GM12878 (cell line): ENCODE results near the gene LINGO1. TPM values are rescaled to one million over a fixed set of nuclear protein-coding genes. Genes with fewer than 3 reads are reported as not detected.

Experiments
- ATAC-seq: fragments of 200-7000 bp; cut with Tn5 transposase; 3 replicates; pipeline ENCODE4 v1.9.1; 2020; ENCODE audit warnings: mild to moderate bottlenecking, moderate library complexity
- BruUV-seq: library from RNA; stranded (reverse); fragments of 400-500 nt; replicated peaks from 2 replicates; lab custom pipeline; 2021; lab: Mats Ljungman, UMichigan
- CTCF ChIA-PET: fragments of 300-600 bp; sonication (Branson Sonifier 250); formaldehyde crosslinking; extraction: SDS; loops from one replicate; lab custom pipeline; 2021; ENCODE audit warnings: inconsistent platforms; lab: Yijun Ruan, JAX
- POLR2A ChIA-PET: fragments of 350-600 bp; formaldehyde crosslinking; extraction: SDS; loops from one replicate; lab custom pipeline; 2021; ENCODE audit warnings: inconsistent platforms; lab: Charles Lee
- RAD21 ChIA-PET: fragments of 300-600 bp; sonication (Branson Sonifier 250); formaldehyde crosslinking; loops from one replicate; lab custom pipeline; 2023; ENCODE audit warnings: antibody characterized with exemption; ENCODE audit not compliant: unreplicated experiment; lab: Charles Lee
- SMC1A ChIA-PET: fragments of 300-600 bp; sonication (Branson Sonifier 250); formaldehyde crosslinking; loops from one replicate; lab custom pipeline; 2023; ENCODE audit not compliant: unreplicated experiment, uncharacterized antibody; lab: Charles Lee
- DNase-seq: peaks from one replicate; pipeline ENCODE4 v3.0.0-alpha.2; 2011; ENCODE audit warnings: low read depth, low spot score
- FAIRE-seq: peaks from 3 replicates; lab custom pipeline; 2011; peaks lifted over from hg19 to GRCh38; lab: Jason Lieb, UNC
- H2AFZ ChIP-seq: 2 replicates; pipeline ENCODE4 v1.6.0; 2011; ENCODE audit warnings: low read depth, low read length, control low read depth; ENCODE audit not compliant: control insufficient read depth
- H3K27ac ChIP-seq: 2 replicates; pipeline ENCODE4 v1.5.1; 2011; ENCODE audit warnings: control low read depth; ENCODE audit not compliant: control insufficient read depth, insufficient read depth
- H3K27me3 ChIP-seq, 2 experiments: replicated peaks in 1 of 2; 2 replicates each; pipeline versions ENCODE4 v1.6.0 to v1.6.1; 2011; ENCODE audit warnings: low read length in 1 of 2; ENCODE audit not compliant: control insufficient read depth in 2 of 2, insufficient read depth in 2 of 2
- H3K36me3 ChIP-seq, 2 experiments: 2 replicates each; pipeline ENCODE4 v1.5.1; 2011; ENCODE audit warnings: low read length in 1 of 2; ENCODE audit not compliant: control insufficient read depth in 2 of 2, insufficient read depth in 2 of 2
- H3K4me1 ChIP-seq: 2 replicates; pipeline ENCODE4 v1.6.1; 2011; ENCODE audit warnings: mild to moderate bottlenecking, low read length, moderate library complexity, mixed read lengths; ENCODE audit not compliant: control insufficient read depth, insufficient read depth
- H3K4me2 ChIP-seq: 2 replicates; pipeline ENCODE4 v1.6.0; 2011; ENCODE audit warnings: control low read depth; ENCODE audit not compliant: control insufficient read depth, insufficient read depth
- H3K4me3 ChIP-seq: fragments of 200-600 bp; sonication (generic); 2 replicates; pipeline ENCODE4 v1.5.1; 2016
- H3K79me2 ChIP-seq: 2 replicates; pipeline ENCODE4 v1.6.0; 2011; ENCODE audit warnings: low read length; ENCODE audit not compliant: control insufficient read depth, insufficient read depth
- H3K9ac ChIP-seq: 2 replicates; pipeline ENCODE4 v1.8.0; 2011; ENCODE audit warnings: low read length, control low read depth, mixed read lengths; ENCODE audit not compliant: control insufficient read depth, insufficient read depth
- H3K9me3 ChIP-seq: replicated peaks from 3 replicates; pipeline ENCODE4 v1.5.1; 2011; ENCODE audit warnings: mild to moderate bottlenecking, low read length; ENCODE audit not compliant: control insufficient read depth, insufficient read depth
- H4K20me1 ChIP-seq: 2 replicates; pipeline ENCODE4 v1.6.0; 2011; ENCODE audit not compliant: control insufficient read depth, insufficient read depth
- BHLHE40 ChIP-seq, 2 experiments: fragments of 450-650 bp in 1 of 2; IDR thresholded peaks; 2 replicates each; pipeline ENCODE4 v1.6.1; 2011 to 2017; ENCODE audit warnings: low read depth in 2 of 2, borderline replicate concordance in 1 of 2, improper control_type of control experiment in 1 of 2, low read length in 1 of 2, mild to moderate bottlenecking in 1 of 2
- CHD1 ChIP-seq: IDR thresholded peaks from 2 replicates; pipeline ENCODE4 v1.6.1; 2012; ENCODE audit warnings: low read depth, low read length, improper control_type of control experiment
- FOXM1 ChIP-seq: IDR thresholded peaks from 2 replicates; pipeline ENCODE4 v1.6.1; 2012; ENCODE audit warnings: low read depth, mild to moderate bottlenecking, inconsistent platforms, low read length, moderate library complexity
- HCFC1 ChIP-seq: fragments of 150-350 bp; IDR thresholded peaks from 2 replicates; pipeline ENCODE4 v1.6.1; 2014; ENCODE audit warnings: low read length
- IRF4 ChIP-seq: IDR thresholded peaks from 2 replicates; pipeline ENCODE4 v1.6.1; 2011; ENCODE audit warnings: low read depth, low read length
- MEF2A ChIP-seq: IDR thresholded peaks from 2 replicates; pipeline ENCODE4 v1.6.1; 2011; ENCODE audit warnings: low read depth, mild to moderate bottlenecking, low read length, moderate library complexity; ENCODE audit not compliant: insufficient read depth
- MEF2B ChIP-seq: fragments of 450-650 bp; IDR thresholded peaks from 2 replicates; pipeline ENCODE4 v1.6.1; 2018; ENCODE audit warnings: mild to moderate bottlenecking, moderate library complexity; ENCODE audit not compliant: partially characterized antibody, poor library complexity, severe bottlenecking
- MLLT1 ChIP-seq: fragments of 450-650 bp; IDR thresholded peaks from 2 replicates; pipeline ENCODE4 v1.6.1; 2016; ENCODE audit warnings: mild to moderate bottlenecking
- POLR2AphosphoS5 ChIP-seq: IDR thresholded peaks from 2 replicates; pipeline ENCODE4 v1.6.1; 2011; ENCODE audit warnings: mild to moderate bottlenecking, low read length, inconsistent platforms
- YBX1 ChIP-seq: fragments of 450-650 bp; IDR thresholded peaks from 2 replicates; pipeline ENCODE4 v1.6.1; 2016; ENCODE audit warnings: antibody characterized with exemption
- WGBS: methylation state at CpG from one replicate; pipeline ENCODE4 v1.1.6; 2016; ENCODE audit warnings: low lambda C conversion rate; ENCODE audit not compliant: insufficient replicate concordance, insufficient coverage; ENCODE audit errors: missing lambda C conversion rate; 5-methylcytosine and 5-hydroxymethylcytosine counted together
- in situ Hi-C: fragments of 300-500 bp; cut with MboI; formaldehyde crosslinking; loops from 9 replicates; pipeline ENCODE4 v1.14.3; 2018; ENCODE audit warnings: mixed read lengths
- intact Hi-C: fragments of 100-400 bp; cut with micrococcal nuclease; formaldehyde crosslinking; loops from one replicate; pipeline ENCODE4 v1.14.2; 2022; ENCODE audit not compliant: unreplicated experiment
- polyA plus RNA-seq, 11 experiments: library from polyadenylated mRNA; depleted of rRNA in 4 of 11; unstranded in 6 of 11; stranded (reverse) in 5 of 11; fragments of >200 nt; fragmentation: Nextera tagmentation in 4 of 11; fragmentation: Illumina TruSeq in 1 of 11; extraction: Ambion mirVana in 4 of 11; extraction: Trizol in 1 of 11; gene quantifications; 1 replicate in 1 of 11; 2 replicates in 10 of 11; pipeline versions ENCODE4 v1.2.1 to v1.2.3, GENCODE V29; 2011 to 2016; ENCODE audit warnings: inconsistent platforms in 2 of 11, missing spikeins in 2 of 11, low read depth in 1 of 11
- total RNA-seq, 4 experiments: library from RNA; depleted of rRNA in 3 of 4; stranded (reverse); fragments of >200 nt in 3 of 4; fragmentation: Illumina TruSeq in 1 of 4; extraction: Trizol in 1 of 4; gene quantifications; 2 replicates each; pipeline versions ENCODE4 v1.2.1 to v1.2.3, GENCODE V29; 2013 to 2021
- TF ChIP-seq, protein P1 (sequence below), 3 experiments: IDR thresholded peaks in 2 of 3; conservative IDR thresholded peaks in 1 of 3; 2 replicates each; pipeline ENCODE4 v1.5.1; 2011; ENCODE audit warnings: low read depth in 3 of 3, low read length in 3 of 3, mild to moderate bottlenecking in 3 of 3, control low read depth in 2 of 3, moderate library complexity in 2 of 3, inconsistent platforms in 1 of 3, mixed read lengths in 1 of 3; ENCODE audit not compliant: control insufficient read depth in 2 of 3, insufficient read depth in 1 of 3; ENCODE audit errors: extremely low read depth in 1 of 3

Gene LINGO1
- total and polyA plus RNA-seq, 10 of the 15 experiments (the other 5 are each of a cell fraction or from before 2014, with no cell fraction given) = 0.04 to 3.9 (median 0.17) TPM; not detected in 6

DNA sequence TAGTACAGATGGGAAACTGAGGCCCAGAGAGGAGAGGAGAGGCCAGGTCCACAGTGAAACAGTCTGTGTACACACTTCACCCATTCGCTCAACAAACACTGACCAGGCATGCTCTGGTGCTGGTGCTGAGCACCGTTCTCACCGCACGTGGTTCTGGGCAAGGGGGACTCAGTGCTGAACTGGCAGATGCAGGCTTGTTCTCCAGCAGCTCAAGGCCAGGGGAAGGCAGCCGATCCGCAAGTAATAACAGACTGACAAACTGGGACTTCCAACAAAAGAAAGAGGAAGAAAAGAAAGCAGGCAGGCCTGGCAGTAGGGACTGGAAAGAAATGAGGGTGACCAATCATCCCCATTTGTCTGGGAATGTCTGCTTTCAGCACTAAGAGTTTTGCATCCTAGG is 25.6 kb upstream of the LINGO1 start:
- ATAC-seq (no peak), FAIRE-seq (no peak), DNase-seq (no peak)
- RAD21 ChIA-PET = interaction anchor here (2.0 kb wide), 1 partner anchor 163 kb away, joined by 7 read pairs; no protein-coding TSS in a partner anchor
- Histone ChIP-seq H3K36me3 (no peaks in the 10 kb centered on the region), H3K4me1 (no peaks in the 10 kb centered on the region), H3K79me2 (no peaks in the 10 kb centered on the region), H3K9ac (no peak overlapping the region), H3K27ac (no peak overlapping the region), H3K4me3 (no peak overlapping the region), H3K27me3 (peaks cover 2 to 3% of the 10 kb centered on the region in 2 experiments; a peak in 2 of 4 replicates), H2AFZ (no peak overlapping the region), H3K9me3 (no peaks in the 10 kb centered on the region), H3K4me2 (no peak overlapping the region), H4K20me1 (no peaks in the 10 kb centered on the region)
- SMC1A ChIA-PET = no interaction called here
- POLR2A ChIA-PET = interaction anchor here (0.9 kb wide), 1 partner anchor 13 kb away, joined by 3 read pairs; no protein-coding TSS in a partner anchor
- CTCF ChIA-PET = interaction anchor here (0.8 to 2.3 kb wide), 4 partner anchors 23 to 216 kb away, joined by 3 to 12 read pairs (median 6); no protein-coding TSS in a partner anchor
- TF ChIP-seq HCFC1 = no peak
- TF ChIP-seq IRF4 = no peak
- in situ Hi-C loops = loop anchor here (5.0 kb wide), 1 partner anchor 49 kb away; no protein-coding TSS in a partner anchor
- WGBS = 19% methylated on average over 6 of the region's 6 CpGs
- BruUV-seq = no TSS peak
- intact Hi-C loops = no loop called here

DNA sequence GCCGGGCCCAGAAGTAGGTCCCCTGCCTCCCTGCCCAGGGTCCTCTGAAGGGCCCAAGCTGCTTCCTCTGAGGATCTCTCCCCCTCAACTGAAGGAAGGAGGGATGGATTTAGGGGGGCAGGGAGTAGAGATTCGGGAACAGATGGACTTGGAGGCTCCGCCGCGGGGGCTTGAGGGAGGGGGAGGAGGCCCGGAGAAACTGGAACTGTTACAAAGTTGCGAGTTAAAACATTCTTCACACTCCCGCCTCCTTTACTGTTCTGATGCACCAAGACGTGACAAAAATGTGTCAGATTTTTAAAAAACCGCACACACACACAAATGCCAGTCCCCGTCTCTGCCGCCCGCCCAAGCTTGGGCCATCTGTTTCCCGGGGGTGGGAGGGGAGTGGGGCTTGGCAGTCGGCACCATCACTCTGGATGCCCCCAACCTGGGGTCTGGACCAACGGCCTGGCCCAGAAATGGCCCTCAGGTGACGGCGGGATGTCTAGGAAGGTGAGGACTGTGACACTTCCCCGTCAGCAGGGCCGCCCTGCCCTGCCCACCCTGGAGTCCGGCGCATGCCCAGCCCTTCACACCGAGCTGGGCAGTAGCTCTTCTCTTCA is 25.0 kb upstream of the LINGO1 start:
- intact Hi-C loops (no loop called here), in situ Hi-C loops (loop anchor here (5.0 kb wide), 1 partner anchor 50 kb away; no protein-coding TSS in a partner anchor)
- POLR2A ChIA-PET = no interaction called here
- DNase-seq (no peak), FAIRE-seq (no peak), ATAC-seq (no peak)
- SMC1A ChIA-PET = no interaction called here
- Histone ChIP-seq H3K79me2 (no peaks in the 10 kb centered on the region), H3K27me3 (peaks cover 2 to 5% of the 10 kb centered on the region in 2 experiments; a peak in 2 of 4 replicates), H3K9ac (no peak overlapping the region), H3K4me2 (no peak overlapping the region), H3K9me3 (no peaks in the 10 kb centered on the region), H3K4me1 (no peaks in the 10 kb centered on the region), H3K27ac (no peak overlapping the region), H3K36me3 (no peaks in the 10 kb centered on the region), H2AFZ (no peak overlapping the region), H4K20me1 (no peaks in the 10 kb centered on the region), H3K4me3 (no peak overlapping the region)
- 35% methylated on average over 15 of the region's 23 CpGs for WGBS
- TF ChIP-seq YBX1 (no peak), MEF2B (no peak), POLR2AphosphoS5 (no peak), CHD1 (no peak), MLLT1 (no peak), FOXM1 (no peak), BHLHE40 (IDR thresholded peaks at IDR 0.05; ENCODE audit: borderline replicate concordance in 1 of 2, low read depth in 2 of 2, low read length in 1 of 2) (no peak), MEF2A (no peak)
- TF ChIP-seq, protein P1, sequence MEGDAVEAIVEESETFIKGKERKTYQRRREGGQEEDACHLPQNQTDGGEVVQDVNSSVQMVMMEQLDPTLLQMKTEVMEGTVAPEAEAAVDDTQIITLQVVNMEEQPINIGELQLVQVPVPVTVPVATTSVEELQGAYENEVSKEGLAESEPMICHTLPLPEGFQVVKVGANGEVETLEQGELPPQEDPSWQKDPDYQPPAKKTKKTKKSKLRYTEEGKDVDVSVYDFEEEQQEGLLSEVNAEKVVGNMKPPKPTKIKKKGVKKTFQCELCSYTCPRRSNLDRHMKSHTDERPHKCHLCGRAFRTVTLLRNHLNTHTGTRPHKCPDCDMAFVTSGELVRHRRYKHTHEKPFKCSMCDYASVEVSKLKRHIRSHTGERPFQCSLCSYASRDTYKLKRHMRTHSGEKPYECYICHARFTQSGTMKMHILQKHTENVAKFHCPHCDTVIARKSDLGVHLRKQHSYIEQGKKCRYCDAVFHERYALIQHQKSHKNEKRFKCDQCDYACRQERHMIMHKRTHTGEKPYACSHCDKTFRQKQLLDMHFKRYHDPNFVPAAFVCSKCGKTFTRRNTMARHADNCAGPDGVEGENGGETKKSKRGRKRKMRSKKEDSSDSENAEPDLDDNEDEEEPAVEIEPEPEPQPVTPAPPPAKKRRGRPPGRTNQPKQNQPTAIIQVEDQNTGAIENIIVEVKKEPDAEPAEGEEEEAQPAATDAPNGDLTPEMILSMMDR (IDR thresholded peaks at IDR 0.05 in 2 of 3, conservative IDR thresholded peaks at IDR 0.05 in 1 of 3; ENCODE audit: control insufficient read depth in 2 of 3, extremely low read depth in 1 of 3, insufficient read depth in 1 of 3, low read depth in 3 of 3, low read length in 3 of 3) = no peak
- CTCF ChIA-PET = interaction anchor here (1.0 to 1.5 kb wide), 5 partner anchors 8 to 194 kb away, joined by 3 to 5 read pairs (median 4); partner anchors contain the start of gene LINGO1
- RAD21 ChIA-PET = interaction anchor here (2.0 kb wide), 1 partner anchor 163 kb away, joined by 7 read pairs; no protein-coding TSS in a partner anchor
- no TSS peak for BruUV-seq
